ENCODE results near the gene APOE.

APOE gene

DNA sequence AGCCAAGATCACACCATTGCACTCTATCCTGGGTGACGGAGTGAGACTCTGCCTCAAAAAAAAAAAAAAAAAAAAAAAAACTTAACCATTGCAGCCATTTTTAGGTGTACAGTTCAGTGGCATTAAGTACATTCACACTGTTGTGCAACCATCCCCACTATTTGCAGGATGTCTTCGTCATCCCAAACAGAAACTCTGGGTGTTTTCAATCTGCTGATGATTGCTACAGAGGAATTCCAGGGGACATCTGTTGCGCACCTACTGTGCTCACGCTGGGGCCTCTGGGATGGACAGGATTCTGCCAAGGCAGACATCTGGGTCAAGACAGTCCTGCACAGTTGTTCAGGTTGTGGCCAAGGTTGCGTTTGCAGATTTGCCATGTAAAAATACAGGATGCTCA lies 34.1 kb downstream of the APOE start (continued):
- TF ChIP-seq, protein P1, sequence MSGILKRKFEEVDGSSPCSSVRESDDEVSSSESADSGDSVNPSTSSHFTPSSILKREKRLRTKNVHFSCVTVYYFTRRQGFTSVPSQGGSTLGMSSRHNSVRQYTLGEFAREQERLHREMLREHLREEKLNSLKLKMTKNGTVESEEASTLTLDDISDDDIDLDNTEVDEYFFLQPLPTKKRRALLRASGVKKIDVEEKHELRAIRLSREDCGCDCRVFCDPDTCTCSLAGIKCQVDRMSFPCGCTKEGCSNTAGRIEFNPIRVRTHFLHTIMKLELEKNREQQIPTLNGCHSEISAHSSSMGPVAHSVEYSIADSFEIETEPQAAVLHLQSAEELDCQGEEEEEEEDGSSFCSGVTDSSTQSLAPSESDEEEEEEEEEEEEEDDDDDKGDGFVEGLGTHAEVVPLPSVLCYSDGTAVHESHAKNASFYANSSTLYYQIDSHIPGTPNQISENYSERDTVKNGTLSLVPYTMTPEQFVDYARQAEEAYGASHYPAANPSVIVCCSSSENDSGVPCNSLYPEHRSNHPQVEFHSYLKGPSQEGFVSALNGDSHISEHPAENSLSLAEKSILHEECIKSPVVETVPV (CRISPR knock-in tag; IDR thresholded peaks at IDR 0.05), result no peak
- TF ChIP-seq SNAI2 (CRISPR knock-in tag; IDR thresholded peaks at IDR 0.05), result no peak
- TF ChIP-seq ZFP3 (CRISPR knock-in tag; IDR thresholded peaks at IDR 0.05), result no peak
- no peak for TF ChIP-seq TCF4 (CRISPR knock-in tag; IDR thresholded peaks at IDR 0.05; ENCODE audit: borderline replicate concordance)
- no peak for TF ChIP-seq ARNTL (CRISPR knock-in tag; IDR thresholded peaks at IDR 0.05; ENCODE audit: borderline replicate concordance, low read depth)
- no peak for TF ChIP-seq OSR1 (CRISPR knock-in tag; IDR thresholded peaks at IDR 0.05)
- TF ChIP-seq, protein P2, sequence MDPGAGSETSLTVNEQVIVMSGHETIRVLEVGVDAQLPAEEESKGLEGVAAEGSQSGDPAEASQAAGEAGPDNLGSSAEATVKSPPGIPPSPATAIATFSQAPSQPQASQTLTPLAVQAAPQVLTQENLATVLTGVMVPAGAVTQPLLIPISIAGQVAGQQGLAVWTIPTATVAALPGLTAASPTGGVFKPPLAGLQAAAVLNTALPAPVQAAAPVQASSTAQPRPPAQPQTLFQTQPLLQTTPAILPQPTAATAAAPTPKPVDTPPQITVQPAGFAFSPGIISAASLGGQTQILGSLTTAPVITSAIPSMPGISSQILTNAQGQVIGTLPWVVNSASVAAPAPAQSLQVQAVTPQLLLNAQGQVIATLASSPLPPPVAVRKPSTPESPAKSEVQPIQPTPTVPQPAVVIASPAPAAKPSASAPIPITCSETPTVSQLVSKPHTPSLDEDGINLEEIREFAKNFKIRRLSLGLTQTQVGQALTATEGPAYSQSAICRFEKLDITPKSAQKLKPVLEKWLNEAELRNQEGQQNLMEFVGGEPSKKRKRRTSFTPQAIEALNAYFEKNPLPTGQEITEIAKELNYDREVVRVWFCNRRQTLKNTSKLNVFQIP (CRISPR knock-in tag; IDR thresholded peaks at IDR 0.05; ENCODE audit: borderline replicate concordance, low read depth), result no peak

DNA sequence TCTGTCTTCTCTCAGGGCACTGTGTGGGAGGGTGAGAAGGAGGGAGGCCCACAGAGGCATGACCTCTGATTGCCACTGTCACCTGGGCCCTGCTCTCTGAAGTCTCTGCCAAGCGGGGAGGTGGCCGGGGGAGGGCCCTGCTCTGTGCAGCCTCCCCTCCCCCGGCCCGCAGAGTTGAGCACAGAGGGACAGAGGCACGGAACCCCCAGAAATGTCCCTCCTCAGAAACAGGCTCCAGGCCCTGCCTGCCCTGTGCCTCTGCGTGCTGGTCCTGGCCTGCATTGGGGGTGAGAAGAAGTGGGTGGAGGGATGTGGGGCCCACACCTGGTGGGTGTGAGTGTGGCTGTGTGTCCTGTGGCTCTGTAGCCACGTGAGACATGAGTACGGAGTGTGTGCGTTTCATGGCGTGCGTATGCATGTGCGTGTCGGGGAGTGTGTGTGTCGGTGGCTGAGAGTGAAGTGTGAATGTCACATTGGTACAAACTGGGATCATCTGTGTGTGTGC lies 36.5 kb downstream of the APOE start, which contains the start of gene APOC4:
Gene APOC4, plus strand, starts transcription at position 171 of the 505 bp plus-strand sequence. Its CDS starts 41 bp downstream, at position 212.
- no peak for ATAC-seq
- TF ChIP-seq TCF4 (CRISPR knock-in tag; IDR thresholded peaks at IDR 0.05; ENCODE audit: borderline replicate concordance) (no peak), ZC3H10 (CRISPR knock-in tag; IDR thresholded peaks at IDR 0.05) (no peak), ZNF565 (CRISPR knock-in tag; conservative IDR thresholded peaks at IDR 0.05; ENCODE audit: low read depth) (no peak), ZNF70 (CRISPR knock-in tag; IDR thresholded peaks at IDR 0.05) (no peak), ARNTL (CRISPR knock-in tag; IDR thresholded peaks at IDR 0.05; ENCODE audit: borderline replicate concordance, low read depth) (no peak), RARB (CRISPR knock-in tag; IDR thresholded peaks at IDR 0.05) (no peak), TOX (CRISPR knock-in tag; IDR thresholded peaks at IDR 0.05; ENCODE audit: borderline replicate concordance) (no peak), OSR1 (CRISPR knock-in tag; IDR thresholded peaks at IDR 0.05) (no peak), ZNF8 (CRISPR knock-in tag; IDR thresholded peaks at IDR 0.05) (no peak), SNAI2 (CRISPR knock-in tag; IDR thresholded peaks at IDR 0.05) (no peak), ZFP30 (CRISPR knock-in tag; IDR thresholded peaks at IDR 0.05) (no peak), PPARA (CRISPR knock-in tag; IDR thresholded peaks at IDR 0.05; ENCODE audit: borderline replicate concordance) (no peak), BACH2 (CRISPR knock-in tag; IDR thresholded peaks at IDR 0.05; ENCODE audit: borderline replicate concordance) (no peak), ESRRG (CRISPR knock-in tag; IDR thresholded peaks at IDR 0.05) (no peak)
- TF ChIP-seq, protein P3, sequence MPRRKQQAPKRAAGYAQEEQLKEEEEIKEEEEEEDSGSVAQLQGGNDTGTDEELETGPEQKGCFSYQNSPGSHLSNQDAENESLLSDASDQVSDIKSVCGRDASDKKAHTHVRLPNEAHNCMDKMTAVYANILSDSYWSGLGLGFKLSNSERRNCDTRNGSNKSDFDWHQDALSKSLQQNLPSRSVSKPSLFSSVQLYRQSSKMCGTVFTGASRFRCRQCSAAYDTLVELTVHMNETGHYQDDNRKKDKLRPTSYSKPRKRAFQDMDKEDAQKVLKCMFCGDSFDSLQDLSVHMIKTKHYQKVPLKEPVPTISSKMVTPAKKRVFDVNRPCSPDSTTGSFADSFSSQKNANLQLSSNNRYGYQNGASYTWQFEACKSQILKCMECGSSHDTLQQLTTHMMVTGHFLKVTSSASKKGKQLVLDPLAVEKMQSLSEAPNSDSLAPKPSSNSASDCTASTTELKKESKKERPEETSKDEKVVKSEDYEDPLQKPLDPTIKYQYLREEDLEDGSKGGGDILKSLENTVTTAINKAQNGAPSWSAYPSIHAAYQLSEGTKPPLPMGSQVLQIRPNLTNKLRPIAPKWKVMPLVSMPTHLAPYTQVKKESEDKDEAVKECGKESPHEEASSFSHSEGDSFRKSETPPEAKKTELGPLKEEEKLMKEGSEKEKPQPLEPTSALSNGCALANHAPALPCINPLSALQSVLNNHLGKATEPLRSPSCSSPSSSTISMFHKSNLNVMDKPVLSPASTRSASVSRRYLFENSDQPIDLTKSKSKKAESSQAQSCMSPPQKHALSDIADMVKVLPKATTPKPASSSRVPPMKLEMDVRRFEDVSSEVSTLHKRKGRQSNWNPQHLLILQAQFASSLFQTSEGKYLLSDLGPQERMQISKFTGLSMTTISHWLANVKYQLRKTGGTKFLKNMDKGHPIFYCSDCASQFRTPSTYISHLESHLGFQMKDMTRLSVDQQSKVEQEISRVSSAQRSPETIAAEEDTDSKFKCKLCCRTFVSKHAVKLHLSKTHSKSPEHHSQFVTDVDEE (CRISPR knock-in tag; IDR thresholded peaks at IDR 0.05), result no peak
- TF ChIP-seq, protein P1 (CRISPR knock-in tag; IDR thresholded peaks at IDR 0.05), result no peak
- TF ChIP-seq, protein P2 (CRISPR knock-in tag; IDR thresholded peaks at IDR 0.05; ENCODE audit: borderline replicate concordance, low read depth), result no peak
- TF ChIP-seq, protein P4, sequence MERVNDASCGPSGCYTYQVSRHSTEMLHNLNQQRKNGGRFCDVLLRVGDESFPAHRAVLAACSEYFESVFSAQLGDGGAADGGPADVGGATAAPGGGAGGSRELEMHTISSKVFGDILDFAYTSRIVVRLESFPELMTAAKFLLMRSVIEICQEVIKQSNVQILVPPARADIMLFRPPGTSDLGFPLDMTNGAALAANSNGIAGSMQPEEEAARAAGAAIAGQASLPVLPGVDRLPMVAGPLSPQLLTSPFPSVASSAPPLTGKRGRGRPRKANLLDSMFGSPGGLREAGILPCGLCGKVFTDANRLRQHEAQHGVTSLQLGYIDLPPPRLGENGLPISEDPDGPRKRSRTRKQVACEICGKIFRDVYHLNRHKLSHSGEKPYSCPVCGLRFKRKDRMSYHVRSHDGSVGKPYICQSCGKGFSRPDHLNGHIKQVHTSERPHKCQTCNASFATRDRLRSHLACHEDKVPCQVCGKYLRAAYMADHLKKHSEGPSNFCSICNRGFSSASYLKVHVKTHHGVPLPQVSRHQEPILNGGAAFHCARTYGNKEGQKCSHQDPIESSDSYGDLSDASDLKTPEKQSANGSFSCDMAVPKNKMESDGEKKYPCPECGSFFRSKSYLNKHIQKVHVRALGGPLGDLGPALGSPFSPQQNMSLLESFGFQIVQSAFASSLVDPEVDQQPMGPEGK (CRISPR knock-in tag; IDR thresholded peaks at IDR 0.05; ENCODE audit: borderline replicate concordance), result no peak
- TF ChIP-seq, protein P5, sequence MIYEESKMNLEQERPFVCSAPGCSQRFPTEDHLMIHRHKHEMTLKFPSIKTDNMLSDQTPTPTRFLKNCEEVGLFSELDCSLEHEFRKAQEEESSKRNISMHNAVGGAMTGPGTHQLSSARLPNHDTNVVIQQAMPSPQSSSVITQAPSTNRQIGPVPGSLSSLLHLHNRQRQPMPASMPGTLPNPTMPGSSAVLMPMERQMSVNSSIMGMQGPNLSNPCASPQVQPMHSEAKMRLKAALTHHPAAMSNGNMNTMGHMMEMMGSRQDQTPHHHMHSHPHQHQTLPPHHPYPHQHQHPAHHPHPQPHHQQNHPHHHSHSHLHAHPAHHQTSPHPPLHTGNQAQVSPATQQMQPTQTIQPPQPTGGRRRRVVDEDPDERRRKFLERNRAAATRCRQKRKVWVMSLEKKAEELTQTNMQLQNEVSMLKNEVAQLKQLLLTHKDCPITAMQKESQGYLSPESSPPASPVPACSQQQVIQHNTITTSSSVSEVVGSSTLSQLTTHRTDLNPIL (CRISPR knock-in tag; IDR thresholded peaks at IDR 0.05; ENCODE audit: low read depth), result no peak
